ENCODE results near the gene CSF2. TPM values are rescaled to one million over a fixed set of nuclear protein-coding genes. Genes with fewer than 3 reads are reported as not detected.

Gene CSF2
- total RNA-seq, 2 experiments from 2014 or later = not detected

GRCh38 chr5:132055441-132055807, 18.2 kb upstream of the CSF2 start:
- ChIA-PET POLR2A (interaction anchor here (1.0 kb wide), 1 partner anchor 9 kb away, joined by 3 read pairs; no protein-coding TSS in a partner anchor), CTCF (ENCODE audit: unreplicated experiment) (no interaction called here)
- BruUV-seq (replicated peaks) = no TSS peak
- H3K4me1 ChIP-seq (ENCODE audit: insufficient read depth, low read length, poor library complexity, severe bottlenecking) = no peaks in the 10 kb centered on the region
- intact Hi-C loops (cut with micrococcal nuclease; ENCODE audit: unreplicated experiment) = no loop called here
- H3K79me2 ChIP-seq (ENCODE audit: insufficient read depth, low read depth, low read length) = no peaks in the 10 kb centered on the region
- H3K36me3 ChIP-seq (ENCODE audit: insufficient read depth, low read length) = no peaks in the 10 kb centered on the region
- H4K20me1 ChIP-seq (ENCODE audit: insufficient read depth, low read length) = no peaks in the 10 kb centered on the region
- H3K4me3 ChIP-seq (ENCODE audit: low read depth, low read length, poor library complexity, severe bottlenecking) = no peak overlapping the region
- H3K9me2 ChIP-seq (ENCODE audit: insufficient read depth, low read length) = no peaks in the 10 kb centered on the region
- H3K27ac ChIP-seq (ENCODE audit: low read depth, low read length, poor library complexity, severe bottlenecking) = no peak overlapping the region
- no peaks in the 10 kb centered on the region for H3K9me3 ChIP-seq (ENCODE audit: low read length)
- no peak for DNase-seq (ENCODE audit: low spot score)
- no peak overlapping the region for H2AFZ ChIP-seq (ENCODE audit: low read length)
- TF ChIP-seq CTCF (conservative IDR thresholded peaks at IDR 0.05; ENCODE audit: low read length) = no peak
- no peak for TF ChIP-seq EZH2phosphoT487 (IDR thresholded peaks at IDR 0.05; ENCODE audit: borderline replicate concordance, low read depth, low read length)
- H3K4me2 ChIP-seq (ENCODE audit: low read length) = no peak overlapping the region

- CTCF ChIA-PET (ENCODE audit: unreplicated experiment) = no interaction called here
These were observed 17.6 kb upstream of the CSF2 start for GRCh38 chr5:132055808-132056609.

More at GRCh38 chr5:132055808-132056609, 17.6 kb upstream of the CSF2 start:
- intact Hi-C loops (cut with micrococcal nuclease; ENCODE audit: unreplicated experiment) = no loop called here
- no peaks in the 10 kb centered on the region for H3K79me2 ChIP-seq (ENCODE audit: insufficient read depth, low read depth, low read length)
- no peak for DNase-seq (ENCODE audit: low spot score)
- no peaks in the 10 kb centered on the region for H4K20me1 ChIP-seq (ENCODE audit: insufficient read depth, low read length)
- no peaks in the 10 kb centered on the region for H3K36me3 ChIP-seq (ENCODE audit: insufficient read depth, low read length)
- POLR2A ChIA-PET = interaction anchor here (1.0 kb wide), 1 partner anchor 10 kb away, joined by 3 read pairs; no protein-coding TSS in a partner anchor
- H3K9me3 ChIP-seq (ENCODE audit: low read length) = no peaks in the 10 kb centered on the region
- no peak overlapping the region for H3K27ac ChIP-seq (ENCODE audit: low read depth, low read length, poor library complexity, severe bottlenecking)
- H2AFZ ChIP-seq (ENCODE audit: low read length) = no peak overlapping the region
- H3K9me2 ChIP-seq (ENCODE audit: insufficient read depth, low read length) = no peaks in the 10 kb centered on the region
- no TSS peak for BruUV-seq (replicated peaks)
- TF ChIP-seq CTCF (conservative IDR thresholded peaks at IDR 0.05; ENCODE audit: low read length) (no peak), EZH2phosphoT487 (IDR thresholded peaks at IDR 0.05; ENCODE audit: borderline replicate concordance, low read depth, low read length) (no peak)
- no peak overlapping the region for H3K4me2 ChIP-seq (ENCODE audit: low read length)
- H3K4me1 ChIP-seq (ENCODE audit: insufficient read depth, low read length, poor library complexity, severe bottlenecking) = no peaks in the 10 kb centered on the region
- no peak overlapping the region for H3K4me3 ChIP-seq (ENCODE audit: low read depth, low read length, poor library complexity, severe bottlenecking)

All from OCI-LY7 (cell line).